Left cardiac atrium (tissue), 4 donors: Measurements from ENCODE around the gene GIT1. TPM values are rescaled to one million over a fixed set of nuclear protein-coding genes. Genes with fewer than 3 reads are reported as not detected.
A peak's percentile ranks its signal among the peaks of the same experiment; 100 is the strongest.

Source experiments
- ATAC-seq, 2 donors: fragments of 200-7000 bp; cut with Tn5 transposase; one replicate each; pipeline ENCODE4 v1.9.1; 2020; ENCODE audit warnings: mild to moderate bottlenecking in 2 of 2, moderate library complexity in 2 of 2
- DNase-seq: peaks from one replicate; pipeline ENCODE4 v3.0.0-alpha.2; 2020
- intact Hi-C, 2 donors: fragments of 100-400 bp; cut with DNase I; formaldehyde crosslinking; loops; one replicate each; pipeline versions ENCODE4 v1.14.1 to v1.15.1; 2022 to 2023
- total RNA-seq, 2 donors: library from RNA; stranded (reverse); fragmentation: NEBNext Ultra II Directional; extraction: Animal tissue kit (Norgen Biotek cat#: 25700); gene quantifications; one replicate each; pipeline ENCODE4 v1.2.1, GENCODE V29; 2021
- donor health status: DM: no; HTN: yes; CAD: no.
- donor health status: DM: no; HTN: yes; CAD: no; lungs with severe emphysema.
- donor health status: DM: yes; HTN: yes; CAD: no.
- donor health status: Dilated cardiomyopathy.

GIT1 gene
- total RNA-seq, 2 donors from 2014 or later: 30.8 to 44.0 TPM

DNA sequence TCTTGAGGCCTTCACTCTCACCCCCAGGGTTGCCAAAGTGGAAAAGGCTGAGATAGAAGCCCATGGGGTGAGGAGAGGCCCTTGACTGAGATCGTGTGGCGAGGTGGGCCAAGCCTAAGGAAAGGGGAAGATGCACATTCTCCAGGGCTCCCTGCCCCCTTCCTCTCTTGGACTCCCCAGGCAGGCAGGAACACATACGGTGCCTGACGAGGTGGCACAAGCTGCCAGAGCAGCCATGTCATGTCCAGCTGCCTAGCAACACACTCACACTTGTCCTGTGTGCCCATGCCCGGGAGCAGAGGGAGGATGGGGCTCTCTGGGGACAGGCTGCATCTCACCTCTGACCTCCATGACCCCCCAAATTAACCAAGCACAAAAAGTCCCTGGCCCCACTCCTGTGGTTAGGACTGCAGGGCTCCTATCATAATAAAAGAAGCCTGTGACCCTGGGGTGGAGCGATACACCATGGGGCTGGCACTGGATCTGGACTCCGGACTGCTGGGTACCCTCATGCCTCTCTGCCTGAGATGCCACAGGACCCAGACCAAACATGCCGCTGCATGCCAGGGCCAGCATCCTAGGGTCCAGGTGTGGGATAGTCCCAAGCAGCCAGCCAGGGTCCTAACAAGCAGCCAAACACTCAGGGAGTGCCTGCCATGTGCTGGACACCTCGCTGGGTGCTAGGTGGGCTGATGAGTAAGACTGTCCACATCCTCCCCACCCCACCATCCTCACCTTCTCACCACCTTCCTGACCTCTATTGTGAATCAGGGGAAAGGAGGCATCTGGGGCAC, 2.6 kb downstream of the GIT1 start:
- no peak for ATAC-seq
- intact Hi-C loops: no loop called here
- DNase-seq: no peak

DNA sequence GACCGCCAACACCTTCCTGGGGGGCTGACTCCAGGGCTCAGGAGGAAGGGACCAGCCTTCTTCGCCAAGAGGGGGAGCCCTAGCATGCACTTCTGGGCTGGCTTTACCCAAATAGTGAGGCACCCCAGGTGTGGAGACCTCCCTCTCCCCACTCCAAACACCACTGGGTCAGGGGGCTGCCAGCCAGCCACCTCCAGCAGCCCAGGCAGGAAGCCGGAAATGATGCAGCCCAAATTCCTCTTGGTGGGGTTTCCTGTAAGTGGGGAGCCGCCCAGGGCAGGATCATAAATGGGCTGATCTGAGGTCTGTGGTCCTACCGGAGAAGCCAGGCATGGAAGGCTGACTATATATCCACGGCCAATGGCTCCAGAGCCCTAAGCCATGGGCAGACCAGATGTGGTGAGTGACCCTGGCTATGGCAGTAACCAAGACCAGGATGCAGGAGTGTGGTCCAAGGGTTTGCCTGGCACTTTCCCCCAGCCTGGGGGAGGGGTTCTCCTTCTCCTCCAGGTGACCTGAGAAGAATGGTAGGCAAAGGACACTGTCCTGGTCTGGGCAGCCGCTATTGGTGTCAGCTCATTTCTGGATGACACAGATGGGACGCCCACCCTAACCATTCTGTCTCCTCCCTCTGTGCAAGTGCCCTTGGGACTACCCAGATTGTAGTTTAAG, 4.2 kb downstream of the GIT1 start:
- intact Hi-C loops: no loop called here
- DNase-seq (peak; percentile 79), ATAC-seq (peak in 1 of 2 donors; percentile 2)

DNA sequence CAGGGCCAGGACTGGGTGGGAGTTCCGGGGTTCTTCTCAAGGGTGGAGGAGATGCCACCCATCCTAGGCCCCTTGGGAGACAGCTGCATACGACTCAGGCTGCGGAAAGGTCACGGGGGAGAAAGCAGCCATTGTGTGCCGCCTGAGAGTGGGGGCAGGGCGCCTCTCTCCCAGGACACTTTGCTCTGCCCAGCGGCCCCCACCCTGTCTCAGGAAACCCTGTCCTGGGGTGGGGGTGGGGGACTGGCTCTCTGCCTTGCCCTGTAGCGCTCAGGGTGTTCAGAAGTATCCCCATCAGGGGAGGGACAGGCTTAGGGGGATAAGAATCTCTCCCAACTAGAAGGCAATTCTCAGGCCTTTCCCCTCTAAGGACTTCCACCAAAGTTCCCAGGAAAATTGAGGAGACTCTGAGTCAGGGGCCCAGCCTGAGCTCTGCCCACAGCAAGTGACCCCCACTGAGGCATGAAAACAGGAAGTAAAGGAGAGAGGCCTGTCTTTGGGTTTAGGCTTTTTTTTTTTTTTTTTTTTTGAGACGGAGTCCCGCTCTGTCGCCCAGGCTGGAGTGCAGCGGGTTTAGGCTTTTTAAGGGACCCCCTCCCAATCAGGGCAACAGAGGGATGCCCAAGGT, 4.9 kb downstream of the GIT1 start:
- ATAC-seq (peak in 1 of 2 donors; percentile 13), DNase-seq (no peak)
- intact Hi-C loops: no loop called here

DNA sequence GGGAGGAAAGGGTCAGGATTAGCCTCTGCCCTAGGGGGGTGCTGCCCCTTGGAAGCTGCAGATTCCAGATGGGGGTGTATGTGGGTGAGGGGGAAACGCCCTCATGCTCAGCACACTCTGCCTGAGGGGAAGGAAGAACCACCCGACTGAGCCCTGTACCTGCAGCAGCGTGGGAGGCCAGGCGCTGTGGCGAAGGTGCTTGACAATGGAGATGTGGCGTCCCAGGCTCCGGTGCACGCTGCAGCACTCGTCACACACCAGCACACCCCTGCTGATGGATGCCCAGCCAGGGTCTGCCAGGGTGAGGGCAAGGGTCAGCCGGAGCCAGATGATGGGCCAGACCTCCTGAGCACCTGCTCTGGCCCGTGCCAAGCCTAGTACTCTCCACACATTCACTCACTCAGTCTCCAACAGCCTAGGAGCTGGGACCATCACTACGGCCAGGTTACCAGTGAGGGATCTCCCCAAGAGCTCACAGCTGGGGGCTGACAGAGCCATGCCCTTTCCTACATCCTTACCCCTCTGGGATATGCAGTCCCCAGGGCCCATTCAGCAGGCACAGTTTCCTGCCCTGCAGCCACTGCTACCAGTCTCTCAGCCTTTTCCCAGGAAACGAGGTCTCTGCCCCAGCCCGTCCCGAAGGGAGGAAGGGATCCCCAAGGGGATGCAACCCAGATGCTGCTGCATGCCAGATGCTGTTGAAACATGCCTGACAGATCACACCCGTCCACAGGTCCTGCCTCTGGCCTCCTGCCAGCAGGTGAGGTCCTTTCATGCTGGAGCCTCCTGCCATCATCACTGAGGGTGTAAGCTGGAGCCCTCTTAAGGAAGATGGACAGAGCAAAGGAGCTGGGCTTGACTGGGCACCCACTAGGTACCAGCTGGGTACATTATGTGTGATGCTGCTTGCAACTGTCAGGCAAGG, 5.9 kb downstream of the GIT1 start:
- intact Hi-C loops: no loop called here
- DNase-seq: no peak
- no peak for ATAC-seq

DNA sequence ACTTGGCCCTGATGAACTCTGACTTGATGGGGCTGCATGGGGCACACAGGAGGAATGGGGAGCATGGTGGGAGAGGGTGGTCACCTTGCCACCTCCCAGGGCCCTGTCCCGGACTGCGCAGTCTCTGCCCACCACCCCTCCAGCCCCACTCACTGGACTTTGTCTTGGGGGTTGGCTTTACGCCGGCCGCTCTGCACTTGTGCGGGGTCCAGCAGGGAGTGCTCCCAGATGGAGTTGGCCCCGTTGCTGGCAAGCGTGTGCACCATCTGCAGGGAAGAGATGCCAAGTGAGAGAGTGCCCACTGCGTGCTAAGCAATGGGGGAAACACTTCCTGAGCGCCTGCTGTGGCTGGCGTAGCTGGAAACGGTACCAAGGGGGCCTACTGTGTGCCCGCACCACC, 6.7 kb downstream of the GIT1 start:
- DNase-seq (no peak), ATAC-seq (no peak)
- intact Hi-C loops: no loop called here

DNA sequence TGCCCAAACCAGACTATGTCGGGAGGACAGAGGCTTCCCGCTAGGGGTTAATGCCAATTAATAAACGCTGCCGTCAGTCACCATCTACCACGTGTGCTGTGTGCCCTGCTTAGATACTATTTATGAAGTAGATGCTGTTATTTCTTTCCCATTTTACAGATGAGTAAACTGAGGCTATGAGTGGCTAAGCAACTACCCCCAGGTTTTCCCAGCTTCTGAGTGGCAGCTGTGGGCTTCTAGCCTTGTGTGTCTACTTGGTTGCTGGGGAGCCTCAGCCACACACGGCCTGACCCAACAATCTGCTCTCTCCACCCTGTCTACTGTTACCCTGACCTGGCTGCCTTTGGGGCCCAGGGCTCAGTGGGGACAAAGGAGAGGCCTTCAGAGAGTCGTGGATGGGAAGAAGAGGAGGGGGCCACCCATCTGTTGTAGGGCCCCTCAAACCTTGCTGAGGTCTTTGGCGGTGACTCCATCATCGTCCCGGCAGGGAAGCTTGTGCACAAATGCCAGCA, 7.1 kb downstream of the GIT1 start:
- intact Hi-C loops: no loop called here
- no peak for DNase-seq
- no peak for ATAC-seq

DNA sequence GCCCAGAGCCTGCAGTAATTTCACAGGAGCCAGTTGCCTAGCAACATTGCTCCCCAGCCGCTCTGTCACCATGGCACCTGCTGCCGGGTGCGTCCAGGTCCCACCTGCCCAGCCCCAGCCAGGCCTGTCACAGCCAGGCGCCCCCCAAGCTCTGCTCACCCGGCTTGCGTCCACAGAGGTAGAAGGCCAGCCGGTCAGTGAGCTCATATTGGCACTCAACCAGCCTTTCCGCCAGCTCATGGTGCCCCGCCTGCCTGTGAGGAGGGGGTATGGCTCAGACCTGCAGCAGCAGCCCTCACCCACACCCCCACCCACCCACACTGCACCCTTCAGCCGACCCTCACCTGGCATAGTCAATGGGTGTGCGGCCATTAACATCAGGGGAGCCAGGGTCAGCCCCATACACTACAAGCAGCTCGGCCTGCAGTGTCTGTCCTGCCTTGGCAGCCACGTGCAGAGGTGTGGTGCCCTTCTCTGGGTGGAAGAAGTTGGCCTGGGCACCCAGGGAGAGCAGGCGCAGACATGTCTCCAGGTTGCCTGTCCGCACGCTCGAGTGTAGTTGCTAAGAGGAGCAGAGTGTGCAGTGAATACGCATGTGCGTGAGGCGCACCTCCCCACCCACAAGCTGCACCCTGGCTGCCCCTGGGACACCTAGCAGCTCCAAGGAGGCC, 7.7 kb downstream of the GIT1 start:
- intact Hi-C loops: no loop called here
- no peak for DNase-seq
- no peak for ATAC-seq

DNA sequence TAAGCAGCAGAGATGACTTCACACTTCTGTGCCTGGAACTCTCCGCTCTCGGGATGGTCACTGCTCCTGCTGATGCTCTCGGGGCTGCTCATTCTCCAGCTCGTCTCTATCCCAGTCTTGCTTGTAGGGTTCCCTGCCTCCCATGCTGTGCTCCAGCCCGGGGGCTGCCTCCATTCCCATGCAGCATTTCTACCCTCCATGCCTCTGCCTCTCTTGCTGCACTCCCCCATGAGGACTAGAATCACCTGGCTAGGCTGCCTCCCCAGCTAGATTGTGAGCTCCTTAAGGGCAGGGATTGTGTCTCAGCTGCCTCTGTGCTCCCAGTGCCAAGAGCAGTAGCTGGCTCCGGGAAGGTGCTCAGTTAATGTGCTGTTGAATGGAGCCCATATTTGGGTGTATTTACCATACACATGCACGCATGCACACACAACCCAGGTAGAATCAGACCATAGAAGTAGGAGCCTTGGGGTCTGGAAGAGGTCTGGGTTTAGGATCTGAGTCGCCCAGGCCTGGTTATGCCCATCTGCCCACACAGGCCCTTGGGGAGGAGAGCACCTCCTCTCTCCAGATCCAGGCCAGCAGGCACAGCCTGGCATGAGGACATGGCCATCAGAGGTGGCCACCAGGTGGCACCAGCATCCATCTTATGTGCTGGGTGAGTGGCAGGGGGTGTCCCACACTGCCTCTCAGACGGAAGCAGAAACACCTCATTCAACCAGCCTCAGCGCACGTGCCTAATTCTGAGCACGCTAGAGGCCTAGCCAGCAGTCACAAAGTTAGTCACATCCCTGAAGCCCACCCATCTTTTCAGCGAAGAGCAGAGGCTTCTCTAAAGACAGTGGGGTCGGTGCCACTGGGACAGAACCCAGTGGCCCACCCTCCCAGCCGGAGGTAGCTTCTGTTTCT, 9.3 kb downstream of the GIT1 start:
- DNase-seq (peak; percentile 89), ATAC-seq (peak; percentile 69 to 82)
- intact Hi-C loops: loop anchor here in 1 of 2 donors (10.0 kb wide), 1 partner anchor 355 kb away; the partner anchor contains the start of gene SSH2

DNA sequence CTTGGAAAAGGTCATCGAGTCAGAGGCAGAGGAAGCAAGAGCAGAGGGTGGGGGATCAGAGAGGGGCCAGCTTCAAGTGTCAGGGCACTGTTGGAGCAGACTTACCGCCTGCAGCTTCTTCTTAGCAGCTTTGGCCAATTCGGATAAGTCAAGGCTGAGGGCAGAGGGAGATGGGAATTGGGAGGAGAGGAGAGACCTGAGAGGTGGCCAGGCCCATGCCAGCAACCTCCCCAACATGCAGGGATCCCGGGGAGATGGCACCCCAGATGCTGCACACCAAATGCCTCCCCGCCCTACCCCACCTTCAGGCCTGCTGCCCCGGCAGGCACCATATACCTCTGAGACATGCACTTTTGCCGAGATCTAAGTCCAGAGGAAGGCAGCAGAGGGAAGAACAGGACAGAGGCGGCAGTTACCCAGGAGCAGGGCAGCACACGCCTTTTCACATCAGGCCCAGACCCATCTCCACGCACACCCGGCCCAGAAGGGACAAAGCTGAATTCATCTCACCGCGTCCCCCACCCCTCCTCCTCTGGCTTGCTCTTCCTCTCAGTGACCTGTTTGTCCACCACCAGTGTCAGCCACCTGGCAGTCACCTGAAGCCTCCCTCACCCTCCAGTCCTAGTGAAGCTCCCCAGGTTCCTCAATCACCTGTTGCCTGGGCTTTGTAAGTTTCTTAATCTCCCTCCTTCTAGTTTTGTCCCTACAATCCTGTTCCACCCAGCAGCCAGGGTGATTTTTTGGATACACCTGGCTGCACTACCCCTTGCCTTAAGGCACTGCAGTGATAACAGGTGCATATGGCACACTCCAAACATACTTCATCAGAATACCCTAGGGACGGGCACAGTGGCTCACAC, 10.6 kb downstream of the GIT1 start:
- ATAC-seq (no peak), DNase-seq (no peak)
- intact Hi-C loops: loop anchor here in 1 of 2 donors (10.0 kb wide), 1 partner anchor 356 kb away; the partner anchor contains the start of gene SSH2

DNA sequence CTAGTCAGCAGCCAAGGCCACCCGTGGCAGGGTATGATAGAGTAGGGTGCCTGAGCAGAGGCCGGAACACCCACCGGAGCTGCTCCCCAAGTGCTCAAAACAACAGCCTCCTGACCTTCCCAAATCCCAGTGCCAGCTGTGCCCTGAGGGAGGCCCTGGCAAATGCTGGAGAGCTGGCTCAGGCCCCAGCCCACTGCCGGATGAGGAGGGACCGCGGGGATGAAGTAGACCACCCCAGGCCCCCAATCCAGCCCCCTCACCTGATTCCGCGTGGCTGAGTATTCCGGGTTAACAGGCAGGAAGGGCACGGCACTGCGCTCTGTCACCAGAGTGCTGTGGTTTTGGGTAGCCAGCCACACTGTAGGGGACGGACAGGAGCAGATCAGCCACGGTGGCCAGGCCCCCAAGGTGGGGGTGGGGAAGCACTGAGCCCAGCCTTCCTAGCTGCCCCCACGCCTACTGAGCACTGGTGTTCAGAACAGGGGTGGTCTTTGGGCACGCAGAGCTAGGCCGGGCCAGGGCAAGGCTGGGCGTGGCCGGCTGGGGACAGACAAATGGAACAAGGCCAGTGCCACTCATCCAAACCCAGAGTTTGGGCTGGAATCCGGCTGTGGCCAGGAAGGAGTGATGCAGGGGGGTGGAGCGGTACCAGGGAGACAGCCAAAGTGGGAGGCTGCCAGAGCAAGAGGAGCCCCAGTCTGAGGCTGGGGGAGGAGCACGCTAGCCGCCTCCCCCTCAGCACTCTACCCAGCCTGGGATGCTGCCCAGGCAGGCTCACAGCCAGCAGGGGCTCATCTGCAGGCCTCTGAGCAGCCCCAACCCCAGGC, 11.8 kb downstream of the GIT1 start:
- intact Hi-C loops: loop anchor here in 1 of 2 donors (10.0 kb wide), 1 partner anchor 357 kb away; the partner anchor contains the start of gene SSH2
- ATAC-seq: peak; percentile 33 to 61
- DNase-seq: peak; percentile 64

DNA sequence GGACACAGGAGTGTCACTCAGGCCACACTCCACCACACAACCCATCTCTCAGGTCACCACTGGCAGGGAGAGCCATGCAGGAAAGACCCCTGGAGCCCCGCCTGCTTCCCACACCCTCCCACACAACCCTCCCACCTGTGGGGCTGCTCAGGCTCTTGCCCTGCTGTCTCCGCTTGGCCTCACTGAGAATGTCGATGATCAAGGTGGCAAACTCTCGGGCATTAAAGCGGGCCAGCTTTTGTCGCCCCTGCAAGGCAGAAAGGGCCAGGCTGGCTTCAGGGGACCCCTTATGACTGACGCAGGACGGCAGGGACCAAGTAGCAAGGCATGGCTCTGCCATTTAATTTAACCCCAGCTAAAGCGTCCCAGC, 12.5 kb downstream of the GIT1 start:
- DNase-seq: no peak
- intact Hi-C loops: loop anchor here in 1 of 2 donors (10.0 kb wide), 1 partner anchor 358 kb away; the partner anchor contains the start of gene SSH2
- ATAC-seq: no peak

DNA sequence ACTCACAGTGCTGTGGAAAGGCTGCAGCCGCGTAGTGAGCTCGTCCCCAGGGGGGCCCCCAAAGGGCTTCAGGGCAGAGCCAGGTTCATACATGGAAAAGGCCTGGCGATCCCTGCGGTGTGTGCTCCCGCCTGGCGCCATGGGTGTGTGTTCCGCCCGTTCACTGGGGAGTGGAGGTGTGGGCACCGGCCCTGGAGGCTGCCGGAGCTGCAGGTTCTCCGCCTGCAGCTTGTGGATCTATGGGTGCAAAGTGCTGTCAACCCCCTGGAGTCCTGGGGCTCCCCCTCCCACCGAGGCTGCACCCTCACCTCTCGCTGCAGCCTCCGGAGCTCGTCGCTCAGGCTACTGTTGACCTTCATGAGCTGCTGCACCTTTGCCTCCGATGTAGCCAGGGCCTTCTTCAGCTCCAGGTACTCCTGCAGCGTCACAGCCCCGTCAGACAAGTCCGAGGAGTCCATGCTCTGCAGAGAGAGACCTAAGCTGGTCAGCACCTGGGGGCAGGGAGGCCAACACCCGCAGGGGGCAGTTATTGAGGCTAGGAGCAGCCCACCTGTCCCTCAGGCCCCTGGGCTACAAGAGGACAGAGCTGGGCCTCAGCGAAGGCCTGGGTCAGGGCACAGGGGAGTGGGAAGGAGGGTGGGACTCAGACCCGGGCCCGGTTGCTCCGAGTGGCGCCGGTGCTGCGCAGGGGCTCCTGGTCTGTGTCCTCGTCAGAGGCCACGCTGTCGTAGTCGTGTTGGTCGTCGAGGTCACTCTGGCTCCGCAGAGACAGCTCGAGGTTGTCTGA, 13.0 kb downstream of the GIT1 start:
- intact Hi-C loops: loop anchor here in 1 of 2 donors (10.0 kb wide), 1 partner anchor 358 kb away; the partner anchor contains the start of gene SSH2
- DNase-seq (no peak), ATAC-seq (no peak)

DNA sequence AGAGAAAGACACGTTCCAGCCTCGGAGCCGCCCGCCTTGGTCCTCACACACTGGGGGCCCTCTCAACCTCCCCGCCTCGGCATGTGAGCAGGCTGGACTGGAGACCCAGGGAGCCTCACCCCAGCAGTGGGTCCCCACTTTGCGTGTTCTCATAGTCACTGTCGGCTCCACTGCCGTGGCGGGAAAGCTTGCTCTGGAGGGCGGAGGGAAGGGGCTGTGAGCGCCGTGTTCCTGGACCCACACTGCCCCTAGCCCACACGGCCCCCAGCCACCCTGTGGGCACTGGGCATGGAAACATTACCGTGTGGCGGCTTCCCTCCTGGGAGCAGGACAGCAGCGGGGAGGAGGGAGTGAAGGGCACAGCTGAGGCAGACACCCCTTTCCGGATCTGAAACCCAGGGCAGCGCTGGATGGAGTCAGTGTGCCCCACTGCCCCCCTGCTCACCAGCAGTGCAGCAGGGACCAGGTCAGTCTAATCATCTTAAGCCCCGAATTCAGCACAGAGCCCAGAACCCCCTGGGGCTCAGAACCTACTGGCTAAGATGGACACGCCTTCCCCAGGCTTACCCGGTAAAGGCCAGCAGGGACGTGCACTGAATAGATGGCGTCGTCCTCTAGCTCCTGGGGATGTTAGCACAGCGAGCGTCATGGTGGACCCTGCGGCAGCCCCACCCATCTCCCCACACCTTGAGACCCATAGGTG, 13.8 kb downstream of the GIT1 start:
- intact Hi-C loops: loop anchor here in 1 of 2 donors (10.0 kb wide), 1 partner anchor 359 kb away; the partner anchor contains the start of gene SSH2
- DNase-seq: no peak
- ATAC-seq: no peak
